Erythroblast (primary cell): ENCODE data around the gene DSC2.

Source experiments
- GATA1 ChIP-seq: IDR thresholded peaks from 2 replicates; pipeline ENCODE4 v1.6.1; 2011; ENCODE audit warnings: low read depth, mild to moderate bottlenecking, control low read depth, low read length, moderate library complexity
- POLR2A ChIP-seq: IDR thresholded peaks from 2 replicates; pipeline ENCODE4 v1.6.1; 2011; ENCODE audit warnings: mild to moderate bottlenecking, low read length

DNA sequence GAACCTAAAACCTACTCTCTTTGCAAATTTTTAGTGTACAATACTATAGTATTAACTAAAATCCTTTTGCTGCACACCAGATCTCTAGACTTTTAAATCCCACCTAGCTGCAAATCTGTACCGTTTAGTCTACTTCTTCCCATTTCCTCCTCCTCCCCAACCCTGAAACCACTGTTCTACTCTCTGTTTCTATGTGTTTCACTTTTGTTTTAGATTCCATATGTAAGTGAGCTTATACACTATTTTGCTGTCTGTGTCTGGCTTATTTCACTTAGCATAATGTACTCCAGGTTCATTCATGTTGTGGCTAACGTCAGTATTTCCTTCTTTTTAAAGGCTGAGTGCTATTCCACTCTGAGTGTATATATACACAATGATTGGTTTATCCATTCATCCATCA is 18.4 kb upstream of the DSC2 start:
- TF ChIP-seq POLR2A (no peak), GATA1 (no peak)
